ENCODE data around the gene BHMT2.

The BHMT2 gene

DNA sequence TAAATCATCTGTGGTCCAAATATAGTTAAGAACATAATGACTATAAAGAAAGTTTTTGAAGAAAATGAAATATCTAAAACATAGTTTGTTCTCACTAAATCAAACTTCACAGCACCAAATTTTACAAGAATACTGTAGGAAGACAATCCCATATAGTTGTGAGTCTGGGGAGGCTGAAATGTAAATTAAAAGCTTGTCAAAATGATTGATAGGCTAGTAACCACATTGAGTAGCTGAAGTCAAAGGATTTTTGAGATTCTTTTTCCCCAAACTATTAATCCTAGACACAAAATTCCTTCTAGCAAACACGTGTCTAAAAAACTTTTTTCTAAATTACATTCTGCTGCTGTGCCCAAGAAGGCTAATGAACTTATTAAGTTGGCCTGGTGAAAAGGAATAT is 55.0 kb downstream of the BHMT2 start:
- DNase-seq, result no peak

DNA sequence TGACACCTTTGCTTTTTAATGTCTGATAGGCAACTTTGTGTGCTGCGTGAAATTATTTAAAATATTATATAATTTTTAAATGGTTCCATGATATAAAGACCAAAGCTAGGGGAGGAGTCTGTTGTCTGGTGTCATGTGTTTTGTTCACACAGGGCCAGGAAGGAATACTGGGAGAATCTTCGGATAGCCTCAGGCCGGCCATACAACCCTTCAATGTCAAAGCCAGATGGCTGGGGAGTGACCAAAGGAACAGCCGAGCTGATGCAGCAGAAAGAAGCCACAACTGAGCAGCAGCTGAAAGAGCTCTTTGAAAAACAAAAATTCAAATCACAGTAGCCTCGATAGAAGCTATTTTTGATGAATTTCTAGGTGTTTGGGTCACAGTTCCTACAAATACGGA is 61.2 kb downstream of the BHMT2 start:
- DNase-seq, result no peak

DNA sequence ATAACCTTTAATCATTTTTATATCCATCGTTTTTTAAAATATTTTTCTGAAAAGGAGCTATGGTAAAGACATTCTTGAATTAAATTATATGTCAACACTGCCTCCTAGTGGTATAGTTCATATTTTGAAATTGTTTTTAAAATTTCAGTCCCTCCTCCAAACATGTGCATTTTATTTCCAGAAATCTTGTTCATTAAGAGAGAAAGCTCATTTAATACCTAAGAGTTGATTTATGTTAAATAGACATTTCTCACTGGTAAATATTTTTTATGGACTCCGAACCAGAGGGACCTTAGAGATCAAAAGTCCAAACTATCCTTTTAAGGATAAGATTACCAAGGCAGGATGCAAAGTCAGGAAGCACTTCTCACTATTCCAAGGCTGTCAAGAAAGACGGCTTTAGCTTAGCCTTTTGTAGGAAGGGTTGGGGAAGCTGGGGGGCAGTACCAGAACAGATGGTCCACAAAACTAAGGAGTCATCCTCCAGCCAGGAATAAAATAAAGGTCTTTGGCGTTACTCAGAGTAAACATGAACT is 63.6 kb downstream of the BHMT2 start:
- no peak for DNase-seq

DNA sequence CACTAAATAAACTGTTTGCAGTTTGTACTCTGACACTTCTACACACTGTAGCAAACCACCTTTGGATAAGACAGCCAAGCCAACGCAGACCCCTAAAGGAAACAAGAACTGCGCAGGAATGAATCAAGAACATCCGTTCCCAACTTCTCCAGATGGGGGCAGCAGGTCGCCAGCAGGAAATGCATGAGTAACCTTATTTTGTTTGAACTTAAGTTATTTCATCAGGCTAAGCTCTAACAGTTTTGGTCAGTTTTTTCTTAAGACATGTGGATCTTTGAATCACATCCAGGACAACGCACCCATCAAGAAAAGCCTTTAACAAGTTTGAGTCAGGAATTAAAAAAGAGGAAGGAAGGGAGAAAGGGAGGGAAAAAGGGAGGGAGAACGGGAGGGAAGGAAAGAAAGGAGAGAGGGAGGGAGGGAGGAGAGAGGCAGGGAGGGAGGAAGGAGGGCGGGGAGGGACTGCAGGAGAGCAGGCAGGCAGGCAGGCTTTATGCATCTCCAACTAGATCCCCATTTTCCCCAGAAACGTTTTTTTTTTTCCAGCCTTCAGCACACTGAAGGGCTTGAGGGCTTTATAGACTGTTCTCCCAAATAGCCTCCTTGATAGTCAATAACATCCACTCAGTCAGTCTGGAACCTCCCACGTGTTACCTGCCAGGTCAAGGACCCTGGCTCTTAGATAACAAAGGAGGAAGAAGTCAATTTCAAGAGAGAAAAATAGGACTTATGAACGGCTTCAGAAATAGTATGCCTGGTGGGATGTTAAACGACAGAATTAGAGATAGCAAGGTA is 64.3 kb downstream of the BHMT2 start:
- DNase-seq, result peak; percentile 66

DNA sequence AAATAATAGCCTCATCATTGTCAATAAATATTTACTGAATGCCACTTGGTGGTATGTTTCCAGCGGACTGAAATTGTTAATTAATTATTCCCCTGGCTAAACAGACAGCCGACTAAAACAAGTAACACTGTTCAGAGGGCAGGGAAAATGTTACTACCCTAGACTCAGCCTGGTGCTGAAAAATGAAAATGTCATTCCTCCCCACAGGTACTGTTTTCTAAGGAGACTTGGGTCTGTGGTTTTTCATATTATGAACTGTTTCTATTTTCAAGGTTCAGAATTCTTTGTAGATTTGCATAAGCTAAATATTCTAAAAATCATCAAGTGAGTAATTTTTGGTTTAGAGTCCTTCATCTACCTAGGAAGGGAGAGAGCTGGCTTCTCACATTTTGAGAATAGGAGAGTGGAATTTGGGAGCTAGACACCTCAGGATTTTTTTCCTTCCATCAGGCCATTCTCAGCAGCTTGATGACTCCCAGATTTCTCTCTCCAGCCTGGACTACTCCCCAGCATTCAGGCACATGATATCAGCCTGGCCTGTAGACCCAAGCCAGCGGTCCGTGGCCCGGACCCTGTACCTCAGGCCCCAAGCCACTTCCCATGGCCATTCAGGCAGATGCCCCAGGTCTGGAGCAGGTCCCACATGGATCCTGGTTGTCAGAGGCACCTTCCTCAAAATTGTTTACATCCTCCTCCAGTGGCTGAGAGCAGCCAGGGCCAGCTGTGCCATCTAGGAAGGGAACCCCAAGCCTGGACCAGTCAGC is 66.4 kb downstream of the BHMT2 start:
- no peak for DNase-seq

- no peak for DNase-seq
Observed at GRCh38 chr5:79136618-79137017, 67.1 kb downstream of the BHMT2 start.
